ENCODE measurements around the gene CPED1.
"Not testable (repeated sequence)": the region's sequence is repeated elsewhere in the genome, so short reads cannot be mapped to it uniquely, and the experiment has no call there.

The CPED1 gene

DNA sequence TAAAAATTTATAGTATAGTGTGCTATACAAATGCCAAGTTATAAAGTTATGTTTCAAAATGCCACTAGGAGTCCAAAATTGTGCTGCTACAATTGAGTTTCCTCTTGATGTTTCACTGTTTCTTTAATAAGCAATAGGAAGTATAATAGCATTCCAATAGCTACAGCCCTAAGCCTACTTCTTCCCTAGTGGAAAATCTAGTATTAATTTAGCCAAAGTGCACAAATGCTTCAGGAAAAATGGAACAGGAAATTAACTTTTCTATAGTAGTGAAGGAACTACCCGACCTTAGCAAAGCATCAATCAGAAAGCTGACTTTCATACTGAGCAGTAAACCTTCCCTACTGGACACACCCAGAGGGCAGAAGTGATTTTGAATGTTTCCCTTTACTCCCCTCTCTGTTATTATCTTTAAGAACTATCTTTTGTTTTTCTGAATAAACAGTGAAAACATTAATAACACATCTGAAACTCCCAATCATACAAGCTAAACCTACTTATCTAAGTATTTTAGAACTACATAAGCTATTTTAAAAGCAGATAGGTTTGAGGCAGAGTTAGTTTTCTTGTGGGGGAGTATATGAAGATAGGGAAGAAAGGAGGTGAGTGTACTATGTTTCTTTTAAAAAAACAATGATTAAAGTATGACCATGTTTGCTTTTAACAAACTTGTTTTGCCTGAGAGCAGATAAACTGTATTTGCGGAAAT, 13.7 kb downstream of the CPED1 start:
- H3K4me3 ChIP-seq (ENCODE audit: low read depth, low read length): no peak overlapping the region
- TF ChIP-seq CTCF (IDR thresholded peaks at IDR 0.05; ENCODE audit: borderline replicate concordance, insufficient read depth, low read depth, low read length): no peak

DNA sequence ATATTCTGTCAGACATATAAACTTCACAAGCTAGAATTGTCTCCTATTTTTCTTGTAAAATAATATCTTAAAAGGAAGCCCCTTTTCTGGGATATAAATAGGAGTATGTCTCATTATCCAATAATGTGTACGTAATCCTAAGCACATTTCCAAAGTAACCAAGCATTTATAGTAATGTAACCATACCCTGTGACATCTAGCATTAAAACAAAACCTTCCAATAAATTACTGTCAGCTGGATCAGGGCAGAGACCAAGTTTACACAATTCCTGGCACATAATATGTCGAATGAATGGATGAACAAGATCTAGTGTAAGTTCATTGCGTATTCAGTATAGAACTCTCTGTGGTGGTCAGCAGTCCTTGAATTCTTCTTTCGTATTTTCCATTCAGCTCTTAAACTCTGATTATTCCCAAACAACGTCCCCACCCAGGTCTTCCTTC, 14.3 kb downstream of the CPED1 start:
- TF ChIP-seq CTCF (IDR thresholded peaks at IDR 0.05; ENCODE audit: borderline replicate concordance, insufficient read depth, low read depth, low read length): no peak
- no peak overlapping the region for H3K4me3 ChIP-seq (ENCODE audit: low read depth, low read length)

DNA sequence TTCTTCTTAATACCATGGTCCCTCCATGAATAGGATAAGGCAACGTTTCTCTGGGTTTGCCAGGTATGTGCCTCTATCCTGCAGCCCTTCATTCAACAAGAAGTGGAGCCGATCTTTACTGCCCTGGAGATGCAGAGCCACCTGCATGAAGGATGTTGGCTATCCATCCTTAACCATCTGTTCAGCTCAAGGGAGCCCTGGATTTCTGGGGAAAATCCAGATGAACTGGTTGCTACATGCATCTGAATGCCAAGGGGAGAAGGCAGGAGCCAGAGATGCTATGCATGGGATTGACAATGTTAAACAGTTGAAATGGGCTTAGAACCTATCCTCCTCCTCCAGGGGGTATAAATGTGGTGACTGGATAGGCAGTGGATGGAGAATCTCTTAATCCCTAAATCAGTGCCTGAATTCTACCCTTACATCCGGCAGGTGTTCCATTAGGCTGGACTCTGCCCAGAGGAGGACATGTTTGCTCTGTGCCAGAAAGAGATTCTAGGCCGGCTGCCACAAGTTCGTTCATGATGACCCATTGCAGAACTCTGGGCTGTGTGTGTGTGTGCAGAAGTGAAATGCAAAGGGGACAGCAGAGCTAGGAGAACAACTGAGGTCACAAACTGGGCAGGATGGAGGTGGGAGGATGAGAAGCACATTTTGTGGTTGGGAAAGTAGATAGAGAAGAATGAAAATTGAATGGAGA, 15.6 kb downstream of the CPED1 start:
- no peak for TF ChIP-seq CTCF (IDR thresholded peaks at IDR 0.05; ENCODE audit: borderline replicate concordance, insufficient read depth, low read depth, low read length)
- no peak overlapping the region for H3K4me3 ChIP-seq (ENCODE audit: low read depth, low read length)

DNA sequence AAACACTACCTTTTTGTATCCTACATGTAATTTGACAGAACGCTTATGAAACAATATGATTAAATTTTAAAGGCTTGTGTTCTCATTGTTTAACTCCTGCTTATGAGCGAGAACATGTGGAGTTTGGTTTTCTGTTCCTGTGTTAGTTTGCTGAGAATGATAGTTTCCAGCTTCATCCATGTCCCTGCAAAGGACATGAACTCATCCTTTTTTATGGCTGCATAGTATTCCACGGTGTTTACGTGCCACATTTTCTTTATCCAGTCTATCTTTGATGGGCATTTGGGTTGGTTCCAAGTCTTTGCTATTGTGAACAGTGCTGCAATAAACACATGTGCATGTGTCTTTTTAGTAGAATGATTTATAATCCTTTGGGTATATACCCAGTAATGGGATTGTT, 16.5 kb downstream of the CPED1 start:
- not testable (repeated sequence) for H3K4me3 ChIP-seq (ENCODE audit: low read depth, low read length)

DNA sequence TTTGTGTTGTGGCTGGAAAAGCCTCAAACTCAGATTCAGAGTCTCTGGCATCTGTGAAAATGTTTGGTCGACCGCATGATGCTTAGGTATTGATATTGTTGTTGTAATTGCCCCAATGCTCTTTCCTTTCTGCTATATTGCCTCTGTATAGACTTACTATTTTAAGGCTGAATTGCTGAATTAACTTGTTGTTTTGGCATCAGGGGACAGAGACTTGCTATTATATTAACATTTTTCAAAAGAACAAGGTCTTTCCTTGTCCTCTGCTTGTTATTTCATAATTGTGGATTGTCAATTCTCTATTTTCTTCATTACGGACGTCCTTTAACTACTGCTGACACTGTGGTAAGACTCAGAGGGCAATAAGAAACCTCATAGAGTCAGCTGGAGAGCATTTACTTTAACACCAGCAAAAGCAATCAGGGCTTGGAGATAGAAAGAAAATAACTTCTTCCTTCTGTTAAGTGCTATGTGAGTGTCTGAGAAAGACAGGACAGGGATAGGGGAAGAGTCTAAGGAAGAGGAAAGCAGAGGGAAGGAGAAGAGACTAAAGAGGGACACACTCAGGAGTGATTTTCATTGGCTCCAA, 17.6 kb downstream of the CPED1 start:
- no peak for TF ChIP-seq CTCF (IDR thresholded peaks at IDR 0.05; ENCODE audit: borderline replicate concordance, insufficient read depth, low read depth, low read length)
- no peak overlapping the region for H3K4me3 ChIP-seq (ENCODE audit: low read depth, low read length)

DNA sequence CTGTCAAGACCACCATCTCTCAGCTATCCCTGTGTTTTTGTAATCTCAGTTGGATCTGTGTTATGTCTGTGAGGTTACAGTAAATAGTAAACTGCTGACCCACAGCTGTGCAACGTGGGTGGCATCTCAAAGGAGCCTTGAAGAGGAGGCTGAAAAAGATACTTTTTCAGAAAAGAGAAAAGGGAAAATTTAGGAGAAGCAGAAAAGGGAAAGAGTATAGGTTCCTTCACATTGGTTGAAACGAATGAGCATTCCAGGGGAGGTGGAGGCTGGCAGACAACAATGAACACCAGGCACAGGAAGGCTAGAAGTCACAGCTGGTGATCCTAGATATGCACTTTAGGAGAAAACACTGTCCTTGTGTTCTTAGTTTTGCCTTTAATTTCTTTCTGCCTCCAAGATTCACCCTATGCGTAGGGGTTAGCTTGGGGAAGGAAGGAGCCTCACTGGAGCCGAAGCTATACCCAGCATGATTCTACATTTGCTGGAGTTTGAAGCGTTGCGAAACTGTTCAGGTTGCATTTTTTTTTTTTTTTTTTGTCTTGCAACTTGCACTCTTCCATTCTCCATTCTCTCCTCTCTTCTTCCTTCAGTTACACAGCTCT, 18.3 kb downstream of the CPED1 start:
- no peak overlapping the region for H3K4me3 ChIP-seq (ENCODE audit: low read depth, low read length)
- no peak for TF ChIP-seq CTCF (IDR thresholded peaks at IDR 0.05; ENCODE audit: borderline replicate concordance, insufficient read depth, low read depth, low read length)

DNA sequence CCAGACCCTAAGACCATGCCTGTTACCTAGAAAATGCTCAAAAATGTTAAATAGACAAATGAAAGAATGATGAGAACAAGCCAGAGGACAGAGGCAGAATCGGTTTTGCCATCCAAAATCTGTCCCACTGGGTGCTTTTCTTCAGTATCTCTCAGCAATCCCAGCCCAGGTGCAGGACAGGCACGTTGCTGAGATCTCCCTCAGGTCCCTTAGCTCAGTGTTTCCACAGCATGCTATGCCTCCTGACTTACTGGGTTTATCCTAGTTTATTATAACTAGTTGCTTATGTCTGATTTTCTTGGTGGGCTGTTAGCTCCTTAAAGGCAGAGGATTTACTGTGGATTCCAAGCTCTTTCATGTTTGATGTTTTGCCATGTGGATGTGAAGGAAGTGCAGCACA, 20.3 kb downstream of the CPED1 start:
- no peak overlapping the region for H3K4me3 ChIP-seq (ENCODE audit: low read depth, low read length)
- no peak for TF ChIP-seq CTCF (IDR thresholded peaks at IDR 0.05; ENCODE audit: borderline replicate concordance, insufficient read depth, low read depth, low read length)

Measured in GM12875 (cell line).